ENCODE results near the gene UBXN10.

The UBXN10 gene

DNA sequence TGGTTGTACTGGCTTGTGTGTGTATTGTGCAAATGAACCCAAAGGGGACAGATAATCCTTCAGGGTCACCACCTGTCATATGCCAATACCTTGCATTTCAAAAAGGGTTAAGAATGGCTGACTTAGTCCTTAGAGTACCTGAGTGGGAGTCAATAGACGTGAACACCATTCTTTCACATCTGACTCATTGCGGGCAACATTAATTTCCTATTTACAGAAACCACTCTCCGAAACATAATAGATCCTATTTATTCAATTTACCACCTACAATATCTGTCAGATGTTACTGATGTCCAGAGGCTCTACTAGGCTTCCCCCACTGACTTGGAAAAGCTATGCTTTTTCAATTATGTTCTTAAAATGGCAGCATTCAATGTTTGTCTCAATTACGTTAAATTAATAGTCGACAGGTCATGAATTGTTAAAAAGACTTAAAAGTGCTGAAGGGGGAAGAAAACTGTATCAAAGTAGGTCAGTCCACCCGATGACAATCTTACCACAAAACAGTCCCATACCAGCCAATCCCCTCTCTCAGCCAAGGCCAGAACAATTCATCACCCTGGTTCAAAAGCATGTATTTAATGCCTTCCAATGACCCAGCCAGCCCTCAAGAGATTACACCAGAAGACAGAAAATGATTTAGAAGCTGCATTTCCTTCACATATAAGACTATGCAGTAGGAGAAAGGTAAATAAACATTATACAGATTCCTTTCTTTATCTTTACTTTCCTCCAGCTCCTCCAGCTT lies 49.1 kb downstream of the UBXN10 start:
- no peak for DNase-seq (ENCODE audit: low read depth in 4 of 4, low spot score in 1 of 4)

DNA sequence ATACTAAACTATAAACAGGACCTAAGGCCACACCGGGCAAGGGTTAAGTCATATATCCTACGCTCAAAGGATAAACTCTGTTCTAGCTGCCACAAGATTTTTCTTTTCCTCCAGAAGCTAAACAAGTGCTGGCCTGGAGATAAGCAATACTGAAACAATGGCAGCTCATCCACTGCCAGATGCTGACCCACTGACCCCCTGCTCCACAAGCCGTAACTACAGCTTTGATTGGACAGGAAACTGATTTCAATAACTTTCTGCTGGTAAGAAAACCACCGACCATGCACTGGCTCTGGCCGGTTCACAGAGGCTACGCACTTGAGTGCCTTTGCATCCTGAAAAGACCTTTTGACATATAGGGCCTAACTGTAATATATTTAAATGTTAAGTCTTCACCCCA lies 51.8 kb downstream of the UBXN10 start:
- no peak for DNase-seq (ENCODE audit: low read depth in 4 of 4, low spot score in 1 of 4)

DNA sequence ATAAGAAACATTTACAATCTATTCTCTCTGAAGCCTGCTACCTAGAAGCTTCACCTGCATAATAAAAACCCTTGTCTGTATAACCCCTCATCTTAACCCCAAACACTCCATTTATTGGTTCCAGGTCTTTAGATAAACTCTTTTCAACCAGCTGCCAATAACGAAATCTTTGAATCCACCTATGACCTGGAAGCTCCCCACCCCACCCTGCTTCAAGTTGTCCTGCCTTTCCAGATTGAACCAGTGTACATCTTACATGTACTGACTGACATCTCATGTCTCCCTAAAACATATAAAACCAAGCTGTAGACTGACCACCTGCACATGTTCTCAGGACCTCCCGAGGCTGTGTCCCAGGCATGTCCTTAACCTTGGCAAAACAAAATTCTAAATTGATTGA lies 54.1 kb downstream of the UBXN10 start:
- DNase-seq (ENCODE audit: low read depth in 4 of 4, low spot score in 1 of 4), result no peak

DNA sequence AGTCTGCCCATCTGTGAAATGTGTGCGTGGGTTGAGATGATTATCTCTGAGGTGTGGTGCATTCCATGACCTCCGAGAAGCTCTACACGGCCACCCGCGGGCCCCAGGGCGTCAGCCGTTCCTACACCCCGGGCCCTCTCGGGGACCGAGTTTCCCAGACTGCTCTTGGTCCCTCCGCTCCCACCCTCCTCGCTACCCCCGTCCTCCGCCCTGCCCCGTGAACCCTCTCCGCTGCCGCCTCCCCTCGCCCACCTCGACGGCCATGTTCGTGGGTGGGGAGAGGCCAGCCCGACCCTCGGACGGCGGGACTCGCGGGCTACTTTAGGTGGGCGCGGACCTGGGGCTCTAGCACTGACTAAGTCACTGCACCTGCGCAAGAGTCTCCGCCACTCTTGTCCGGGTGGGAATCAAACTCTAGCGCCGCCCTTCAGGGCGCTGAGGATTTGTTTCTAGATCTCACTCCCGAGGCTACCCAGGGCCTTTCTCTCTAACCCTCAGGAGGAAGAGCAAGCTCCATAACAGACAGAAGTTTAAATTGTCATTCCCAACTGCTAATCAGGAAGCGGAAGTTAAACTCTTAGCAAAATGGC lies 57.1 kb downstream of the UBXN10 start:
- no peak for DNase-seq (ENCODE audit: low read depth in 4 of 4, low spot score in 1 of 4)
